ENCODE data around the gene PCCA.

Gene PCCA

GRCh38 chr13:100543872-100544602 lies 455.1 kb downstream of the PCCA start:
- Mint-ChIP-seq H3K27me3 (no peaks in the 10 kb centered on the region), H3K9me3 (no peaks in the 10 kb centered on the region), H3K36me3 (peaks cover 15% of the 10 kb centered on the region), H3K4me3 (no peak overlapping the region), H3K4me1 (peaks cover 4% of the 10 kb centered on the region), H3K27ac (no peak overlapping the region)
- ATAC-seq (ENCODE audit: low read depth) (no peak), DNase-seq (ENCODE audit: low spot score in 2 of 2) (no peak)

- H3K27ac Mint-ChIP-seq: no peak overlapping the region
- no peak overlapping the region for H3K4me3 Mint-ChIP-seq
- peaks cover 4% of the 10 kb centered on the region for H3K4me1 Mint-ChIP-seq
- no peaks in the 10 kb centered on the region for H3K27me3 Mint-ChIP-seq
- DNase-seq (ENCODE audit: low spot score in 2 of 2): no peak
- ATAC-seq (ENCODE audit: low read depth): no peak
- no peaks in the 10 kb centered on the region for H3K9me3 Mint-ChIP-seq
- H3K36me3 Mint-ChIP-seq: peaks cover 9% of the 10 kb centered on the region
Measured at GRCh38 chr13:100544866-100545683, 456.2 kb downstream of the PCCA start.

- Mint-ChIP-seq H3K4me1 (peaks cover 4% of the 10 kb centered on the region), H3K27me3 (no peaks in the 10 kb centered on the region), H3K27ac (no peak overlapping the region), H3K9me3 (no peaks in the 10 kb centered on the region), H3K4me3 (no peak overlapping the region), H3K36me3 (peaks cover 5% of the 10 kb centered on the region)
- DNase-seq (ENCODE audit: low spot score in 2 of 2): no peak
- no peak for ATAC-seq (ENCODE audit: low read depth)
Measured at GRCh38 chr13:100545684-100546061, 456.8 kb downstream of the PCCA start.

- Mint-ChIP-seq H3K36me3 (peaks cover 3% of the 10 kb centered on the region), H3K4me1 (peaks cover 4% of the 10 kb centered on the region), H3K27me3 (no peaks in the 10 kb centered on the region), H3K27ac (no peak overlapping the region), H3K4me3 (no peak overlapping the region), H3K9me3 (no peaks in the 10 kb centered on the region)
- DNase-seq (ENCODE audit: low spot score in 2 of 2) (no peak), ATAC-seq (ENCODE audit: low read depth) (no peak)
Measured at GRCh38 chr13:100546713-100547405, 458.0 kb downstream of the PCCA start.

GRCh38 chr13:100547791-100548201 lies 458.9 kb downstream of the PCCA start:
- H3K4me1 Mint-ChIP-seq: peaks cover 2% of the 10 kb centered on the region
- no peak overlapping the region for H3K4me3 Mint-ChIP-seq
- H3K27ac Mint-ChIP-seq: no peak overlapping the region
- ATAC-seq (ENCODE audit: low read depth) (no peak), DNase-seq (ENCODE audit: low spot score in 2 of 2) (no peak)
- H3K27me3 Mint-ChIP-seq: no peaks in the 10 kb centered on the region
- H3K9me3 Mint-ChIP-seq: no peaks in the 10 kb centered on the region
- peaks cover 3% of the 10 kb centered on the region for H3K36me3 Mint-ChIP-seq

GRCh38 chr13:100549316-100549715 lies 460.4 kb downstream of the PCCA start:
- H3K9me3 Mint-ChIP-seq: no peaks in the 10 kb centered on the region
- no peaks in the 10 kb centered on the region for H3K4me1 Mint-ChIP-seq
- no peak overlapping the region for H3K4me3 Mint-ChIP-seq
- peaks cover 3% of the 10 kb centered on the region for H3K36me3 Mint-ChIP-seq
- H3K27me3 Mint-ChIP-seq: no peaks in the 10 kb centered on the region
- ATAC-seq (ENCODE audit: low read depth) (no peak), DNase-seq (ENCODE audit: low spot score in 2 of 2) (no peak)
- no peak overlapping the region for H3K27ac Mint-ChIP-seq

- Mint-ChIP-seq H3K36me3 (peaks cover 2% of the 10 kb centered on the region), H3K27me3 (no peaks in the 10 kb centered on the region), H3K4me1 (no peaks in the 10 kb centered on the region), H3K4me3 (no peak overlapping the region), H3K27ac (no peak overlapping the region), H3K9me3 (no peaks in the 10 kb centered on the region)
- no peak for ATAC-seq (ENCODE audit: low read depth)
- no peak for DNase-seq (ENCODE audit: low spot score in 2 of 2)
Measured at GRCh38 chr13:100552755-100553154, 463.9 kb downstream of the PCCA start.

GRCh38 chr13:100559886-100560285 lies 471.0 kb downstream of the PCCA start:
- DNase-seq (ENCODE audit: low spot score in 2 of 2) (no peak), ATAC-seq (ENCODE audit: low read depth) (no peak)
- H3K4me3 Mint-ChIP-seq: no peak overlapping the region
- H3K4me1 Mint-ChIP-seq: peaks cover 2% of the 10 kb centered on the region
- H3K9me3 Mint-ChIP-seq: no peaks in the 10 kb centered on the region
- no peak overlapping the region for H3K27ac Mint-ChIP-seq
- H3K36me3 Mint-ChIP-seq: peaks cover 3% of the 10 kb centered on the region
- no peaks in the 10 kb centered on the region for H3K27me3 Mint-ChIP-seq

- ATAC-seq (ENCODE audit: low read depth) (no peak), DNase-seq (ENCODE audit: low spot score in 2 of 2) (no peak)
- Mint-ChIP-seq H3K36me3 (peaks cover 5% of the 10 kb centered on the region), H3K27me3 (no peaks in the 10 kb centered on the region), H3K4me1 (peaks cover 2% of the 10 kb centered on the region), H3K4me3 (no peak overlapping the region), H3K9me3 (no peaks in the 10 kb centered on the region), H3K27ac (no peak overlapping the region)
Measured at GRCh38 chr13:100560498-100561157, 471.7 kb downstream of the PCCA start.

GRCh38 chr13:100561158-100561499 lies 472.2 kb downstream of the PCCA start:
- no peak for ATAC-seq (ENCODE audit: low read depth)
- H3K27me3 Mint-ChIP-seq: no peaks in the 10 kb centered on the region
- H3K9me3 Mint-ChIP-seq: no peaks in the 10 kb centered on the region
- peaks cover 8% of the 10 kb centered on the region for H3K36me3 Mint-ChIP-seq
- H3K4me3 Mint-ChIP-seq: no peak overlapping the region
- DNase-seq (ENCODE audit: low spot score in 2 of 2): no peak
- H3K27ac Mint-ChIP-seq: no peak overlapping the region
- peaks cover 2% of the 10 kb centered on the region for H3K4me1 Mint-ChIP-seq

GRCh38 chr13:100561599-100562204 lies 472.8 kb downstream of the PCCA start:
- no peak overlapping the region for H3K27ac Mint-ChIP-seq
- DNase-seq (ENCODE audit: low spot score in 2 of 2): no peak
- peaks cover 14% of the 10 kb centered on the region for H3K36me3 Mint-ChIP-seq
- ATAC-seq (ENCODE audit: low read depth): no peak
- H3K4me1 Mint-ChIP-seq: peaks cover 2% of the 10 kb centered on the region
- H3K9me3 Mint-ChIP-seq: no peaks in the 10 kb centered on the region
- no peak overlapping the region for H3K4me3 Mint-ChIP-seq
- H3K27me3 Mint-ChIP-seq: no peaks in the 10 kb centered on the region

- no peak overlapping the region for H3K27ac Mint-ChIP-seq
- ATAC-seq (ENCODE audit: low read depth): no peak
Measured at GRCh38 chr13:100563779-100564178, 474.9 kb downstream of the PCCA start.

GRCh38 chr13:100564444-100565223 lies 475.7 kb downstream of the PCCA start:
- Mint-ChIP-seq H3K4me3 (no peak overlapping the region), H3K9me3 (no peaks in the 10 kb centered on the region), H3K27me3 (no peaks in the 10 kb centered on the region), H3K27ac (no peak overlapping the region), H3K36me3 (peaks cover 23% of the 10 kb centered on the region), H3K4me1 (peaks cover 2% of the 10 kb centered on the region)
- DNase-seq (ENCODE audit: low spot score in 2 of 2) (no peak), ATAC-seq (ENCODE audit: low read depth) (no peak)

More at GRCh38 chr13:100563779-100564178, 474.9 kb downstream of the PCCA start:
- no peak overlapping the region for H3K4me3 Mint-ChIP-seq
- no peaks in the 10 kb centered on the region for H3K27me3 Mint-ChIP-seq
- no peak for DNase-seq (ENCODE audit: low spot score in 2 of 2)
- no peaks in the 10 kb centered on the region for H3K9me3 Mint-ChIP-seq
- H3K4me1 Mint-ChIP-seq: peaks cover 2% of the 10 kb centered on the region
- H3K36me3 Mint-ChIP-seq: peaks cover 22% of the 10 kb centered on the region
